HepG2 (cell line): ENCODE data around the gene SNRPB2. TPM values are rescaled to one million over a fixed set of nuclear protein-coding genes. Genes with fewer than 3 reads are reported as not detected.

Experiments
- CBFB ChIP-seq: sonication (generic); formaldehyde crosslinking; IDR thresholded peaks from 2 replicates; pipeline ENCODE4 v1.4.0; 2020; ENCODE audit warnings: missing genetic modification reagents
- CC2D1A ChIP-seq: sonication (generic); formaldehyde crosslinking; IDR thresholded peaks from 2 replicates; pipeline ENCODE4 v1.8.1; 2023; ENCODE audit warnings: mild to moderate bottlenecking, missing genetic modification reagents
- HOXA5 ChIP-seq: sonication (generic); formaldehyde crosslinking; IDR thresholded peaks from 2 replicates; pipeline ENCODE4 v1.4.0; 2020; ENCODE audit warnings: missing genetic modification reagents
- IRX3 ChIP-seq: sonication (generic); formaldehyde crosslinking; IDR thresholded peaks from 2 replicates; pipeline ENCODE4 v1.8.1; 2023; ENCODE audit warnings: mild to moderate bottlenecking, low read depth, missing genetic modification reagents, borderline replicate concordance
- NCOR1 ChIP-seq: fragments of 200-600 bp; sonication (generic); IDR thresholded peaks from 2 replicates; pipeline ENCODE4 v1.7.0; 2017; ENCODE audit warnings: antibody characterized with exemption, low read length, borderline replicate concordance
- SSRP1 ChIP-seq: IDR thresholded peaks from 2 replicates; pipeline ENCODE4 v1.6.1; 2016; ENCODE audit warnings: control low read depth
- ZC3H13 ChIP-seq: sonication (generic); formaldehyde crosslinking; IDR thresholded peaks from 2 replicates; pipeline ENCODE4 v1.8.1; 2023; ENCODE audit warnings: mild to moderate bottlenecking, missing genetic modification reagents, moderate library complexity
- ZNF17 ChIP-seq: sonication (generic); formaldehyde crosslinking; IDR thresholded peaks from 2 replicates; pipeline ENCODE4 v1.5.0; 2020; ENCODE audit warnings: mild to moderate bottlenecking, missing genetic modification reagents
- ZNF276 ChIP-seq: sonication (generic); formaldehyde crosslinking; IDR thresholded peaks from 2 replicates; pipeline ENCODE4 v1.4.0; 2020; ENCODE audit warnings: mild to moderate bottlenecking, low read depth, missing genetic modification reagents
- ZNF292 ChIP-seq: sonication (generic); formaldehyde crosslinking; IDR thresholded peaks from 2 replicates; pipeline ENCODE4 v1.8.1; 2022; ENCODE audit warnings: mild to moderate bottlenecking, low read depth, missing genetic modification reagents, borderline replicate concordance
- ZNF318 ChIP-seq: sonication (generic); formaldehyde crosslinking; IDR thresholded peaks from 2 replicates; pipeline ENCODE4 v1.4.0; 2020; ENCODE audit warnings: mild to moderate bottlenecking, missing genetic modification reagents
- ZNF335 ChIP-seq: sonication (generic); formaldehyde crosslinking; IDR thresholded peaks from 2 replicates; pipeline ENCODE4 v1.4.0; 2020; ENCODE audit warnings: missing genetic modification reagents
- ZNF543 ChIP-seq: sonication (generic); formaldehyde crosslinking; IDR thresholded peaks from 2 replicates; pipeline ENCODE4 v1.4.0; 2020; ENCODE audit warnings: mild to moderate bottlenecking, missing genetic modification reagents
- ZNF703 ChIP-seq: sonication (generic); formaldehyde crosslinking; IDR thresholded peaks from 2 replicates; pipeline ENCODE4 v1.5.1; 2020; ENCODE audit warnings: missing genetic modification reagents, mild to moderate bottlenecking, moderate library complexity, borderline replicate concordance
- ZUFSP ChIP-seq: sonication (generic); formaldehyde crosslinking; IDR thresholded peaks from 2 replicates; pipeline ENCODE4 v1.9.0; 2021; ENCODE audit warnings: missing genetic modification reagents, mild to moderate bottlenecking, borderline replicate concordance
- ZZZ3 ChIP-seq: sonication (generic); formaldehyde crosslinking; IDR thresholded peaks from 2 replicates; pipeline ENCODE4 v1.4.0; 2020; ENCODE audit warnings: missing genetic modification reagents, mild to moderate bottlenecking, borderline replicate concordance
- polyA plus RNA-seq, 8 experiments: library from polyadenylated mRNA; depleted of rRNA in 3 of 8; stranded (reverse) in 7 of 8; unstranded in 1 of 8; fragments of >200 nt; fragmentation: Illumina TruSeq in 4 of 8; extraction: Trizol in 4 of 8; gene quantifications; 2 replicates each; pipeline versions ENCODE4 v1.2.1 to v1.2.3, GENCODE V29; 2011 to 2016; ENCODE audit warnings: low read depth in 4 of 8, missing spikeins in 1 of 8, mixed read lengths in 1 of 8; ENCODE audit not compliant: insufficient read depth in 1 of 8
- total RNA-seq, 5 experiments: library from RNA; depleted of rRNA; stranded (reverse); fragments of >200 nt; fragmentation: Illumina TruSeq; extraction: Trizol; gene quantifications; 2 replicates each; pipeline ENCODE4 v1.2.3, GENCODE V29; 2016; ENCODE audit warnings: low read depth in 1 of 5

SNRPB2 gene
- total and polyA plus RNA-seq, 2 of the 13 experiments (the other 11 are each of a cell fraction or from before 2014, with no cell fraction given), result 107 to 204 TPM

- 0 out of 2 replicates have a peak, but pooled peaks have one; percentile 65 for TF ChIP-seq CC2D1A (CRISPR knock-in tag)
- TF ChIP-seq SSRP1 (CRISPR knock-in tag), result no peak
- peak; percentile 92; the same call in 1 of the 2 replicates for TF ChIP-seq ZC3H13 (CRISPR knock-in tag)
- TF ChIP-seq ZNF543 (CRISPR knock-in tag), result peak; percentile 98
- TF ChIP-seq ZZZ3 (CRISPR knock-in tag), result peak; percentile 99; the same call in 1 of the 2 replicates
- TF ChIP-seq ZUFSP, result 0 out of 2 replicates have a peak, but pooled peaks have one; percentile 40
- peak; percentile 88; the same call in 1 of the 2 replicates for TF ChIP-seq ZNF703 (CRISPR knock-in tag)
- TF ChIP-seq ZNF318 (CRISPR knock-in tag), result no peak; the same call in 1 of the 2 replicates
- peak; percentile 96 for TF ChIP-seq ZNF276 (CRISPR knock-in tag)
- no peak for TF ChIP-seq ZNF292
- TF ChIP-seq ZNF17 (CRISPR knock-in tag), result 0 out of 2 replicates have a peak, but pooled peaks have one; percentile 83
- peak; percentile 98 for TF ChIP-seq CBFB (CRISPR knock-in tag)
- TF ChIP-seq IRX3 (CRISPR knock-in tag), result peak; percentile 92; the same call in 1 of the 2 replicates
- peak; percentile 96 for TF ChIP-seq ZNF335
- 0 out of 2 replicates have a peak, but pooled peaks have one; percentile 43 for TF ChIP-seq NCOR1
- TF ChIP-seq HOXA5, result peak; percentile 95
Measured at GRCh38 chr20:16729565-16730460, at the start of gene SNRPB2 (continued).
